ENCODE measurements around the gene SMCO2. TPM values are rescaled to one million over a fixed set of nuclear protein-coding genes. Genes with fewer than 3 reads are reported as not detected.

SMCO2 gene
- total and polyA plus RNA-seq, 2 of the 13 experiments (the other 11 are each of a cell fraction or from before 2014, with no cell fraction given), result 0.15 TPM; not detected in 1

DNA sequence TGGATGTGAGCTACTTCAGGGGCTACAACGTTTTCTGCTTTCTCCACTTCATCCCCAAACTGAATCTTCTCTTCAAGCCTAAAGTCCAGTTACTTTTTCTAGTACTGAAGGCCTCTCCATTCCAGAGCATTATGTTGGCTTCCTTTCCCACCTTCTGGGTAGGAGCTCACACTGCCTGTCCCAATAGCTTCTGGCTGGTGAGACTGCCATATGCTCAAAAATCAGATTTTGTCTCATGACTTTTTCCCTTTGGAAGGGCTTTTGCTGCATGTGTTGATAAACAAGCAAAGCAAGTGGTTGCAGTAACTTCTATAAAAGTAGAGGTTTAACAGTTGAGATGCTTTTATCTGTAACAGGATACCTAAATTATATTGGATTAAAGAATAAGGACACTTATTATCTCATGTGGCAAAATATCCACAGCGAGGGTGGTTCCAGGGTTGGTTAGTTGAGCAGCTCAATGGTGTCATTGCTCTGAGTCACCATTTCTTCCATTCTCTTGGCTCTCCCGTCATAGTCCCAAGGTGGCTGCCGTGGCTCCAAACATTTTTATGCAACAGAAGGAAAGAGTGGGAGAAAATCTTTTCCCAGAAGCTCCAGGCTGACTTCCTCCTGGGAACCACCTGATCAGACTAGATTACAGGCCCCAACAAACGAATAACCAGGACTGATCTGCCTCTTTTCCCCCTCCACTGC lies 62.3 kb downstream of the SMCO2 start:
- Histone ChIP-seq H3K27ac (ENCODE audit: extremely low read length, insufficient read depth, low read length) (no peak overlapping the region), H3K9me3 (ENCODE audit: low read length) (no peaks in the 10 kb centered on the region), H3K4me1 (ENCODE audit: insufficient read depth, low read length) (peaks cover 7% of the 10 kb centered on the region; the same call in 1 of the 2 replicates), H4K20me1 (ENCODE audit: insufficient read depth, low read length) (no peaks in the 10 kb centered on the region), H3K4me2 (ENCODE audit: low read depth, low read length) (no peak overlapping the region), H3K79me2 (ENCODE audit: insufficient read depth, low read length) (no peaks in the 10 kb centered on the region), H3K27me3 (ENCODE audit: control insufficient read depth in 1 of 2, insufficient read depth in 2 of 2, low read length in 2 of 2) (no peaks in the 10 kb centered on the region; a peak in 1 of 5 replicates), H3K9ac (ENCODE audit: insufficient read depth, low read depth, low read length) (no peak overlapping the region), H3K4me3 (replicated peaks in 1 of 3; ENCODE audit: insufficient read depth in 1 of 3, low read depth in 2 of 3, low read length in 3 of 3) (no peak overlapping the region), H3K36me3 (replicated peaks in 1 of 2; ENCODE audit: control insufficient read depth in 1 of 2, insufficient read depth in 2 of 2, low read length in 2 of 2) (no peaks in the 10 kb centered on the region), H2AFZ (ENCODE audit: low read length) (no peak overlapping the region)
- in situ Hi-C loops (cut with HindIII; ENCODE audit: extremely low pct_ligation_motif_present, low pct_unique_long_range_greater_than_20kb) (no loop called here), intact Hi-C loops (cut with micrococcal nuclease; ENCODE audit: unreplicated experiment) (no loop called here)
- ChIA-PET CTCF (ENCODE audit: low intra/inter-chr PET ratio, low total read pairs) (no interaction called here), POLR2A (no interaction called here)
- ATAC-seq (no peak), FAIRE-seq (no peak), DNase-seq (ENCODE audit: low spot score) (no peak)
- 22% methylated on average over 5 of the region's 5 CpGs for WGBS (ENCODE audit: low lambda C conversion rate)
- no peak for TF ChIP-seq CHCHD3 (CRISPR knock-in tag; IDR thresholded peaks at IDR 0.05)
- no peak for TF ChIP-seq ZNF549 (CRISPR knock-in tag; IDR thresholded peaks at IDR 0.05)
- TF ChIP-seq GZF1 (CRISPR knock-in tag; IDR thresholded peaks at IDR 0.05), result no peak
- no peak for TF ChIP-seq ZNF841 (CRISPR knock-in tag; IDR thresholded peaks at IDR 0.05; ENCODE audit: borderline replicate concordance)
- no peak for TF ChIP-seq ZNF367 (CRISPR knock-in tag; IDR thresholded peaks at IDR 0.05; ENCODE audit: borderline replicate concordance)
- TF ChIP-seq ZNF614 (CRISPR knock-in tag; IDR thresholded peaks at IDR 0.05; ENCODE audit: borderline replicate concordance), result no peak
- no peak for TF ChIP-seq ISX (CRISPR knock-in tag; conservative IDR thresholded peaks at IDR 0.05)
- TF ChIP-seq JUND (CRISPR knock-in tag; IDR thresholded peaks at IDR 0.05), result no peak
- TF ChIP-seq BCL6 (CRISPR knock-in tag; IDR thresholded peaks at IDR 0.05), result no peak
- TF ChIP-seq TEAD2 (CRISPR knock-in tag; IDR thresholded peaks at IDR 0.05), result no peak
- no peak for TF ChIP-seq ZSCAN9 (CRISPR knock-in tag; IDR thresholded peaks at IDR 0.05; ENCODE audit: borderline replicate concordance)
- no peak for TF ChIP-seq NFE2L2 (IDR thresholded peaks at IDR 0.05; ENCODE audit: low read length)
- TF ChIP-seq, protein P1, sequence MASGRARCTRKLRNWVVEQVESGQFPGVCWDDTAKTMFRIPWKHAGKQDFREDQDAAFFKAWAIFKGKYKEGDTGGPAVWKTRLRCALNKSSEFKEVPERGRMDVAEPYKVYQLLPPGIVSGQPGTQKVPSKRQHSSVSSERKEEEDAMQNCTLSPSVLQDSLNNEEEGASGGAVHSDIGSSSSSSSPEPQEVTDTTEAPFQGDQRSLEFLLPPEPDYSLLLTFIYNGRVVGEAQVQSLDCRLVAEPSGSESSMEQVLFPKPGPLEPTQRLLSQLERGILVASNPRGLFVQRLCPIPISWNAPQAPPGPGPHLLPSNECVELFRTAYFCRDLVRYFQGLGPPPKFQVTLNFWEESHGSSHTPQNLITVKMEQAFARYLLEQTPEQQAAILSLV (CRISPR knock-in tag; IDR thresholded peaks at IDR 0.05; ENCODE audit: borderline replicate concordance), result no peak
- no peak for TF ChIP-seq LCORL (IDR thresholded peaks at IDR 0.05)
- TF ChIP-seq LCORL (CRISPR knock-in tag; IDR thresholded peaks at IDR 0.05), result no peak
- TF ChIP-seq GATAD1 (CRISPR knock-in tag; IDR thresholded peaks at IDR 0.05), result no peak
- no peak for TF ChIP-seq PCBP2 (optimal IDR thresholded peaks at IDR 0.05; ENCODE audit: low read depth, low read length, poor library complexity, severe bottlenecking)
- no peak for TF ChIP-seq JUN (CRISPR knock-in tag; IDR thresholded peaks at IDR 0.05)
- no peak for TF ChIP-seq MIER3 (CRISPR knock-in tag; IDR thresholded peaks at IDR 0.05; ENCODE audit: borderline replicate concordance)
- TF ChIP-seq NR2F6 (IDR thresholded peaks at IDR 0.05), result no peak
- no peak for TF ChIP-seq NR2F6 (CRISPR knock-in tag; IDR thresholded peaks at IDR 0.05)
- TF ChIP-seq ASH2L (IDR thresholded peaks at IDR 0.05; ENCODE audit: insufficient read length, low read depth, low read length), result no peak
- no TSS peak for BruUV-seq (replicated peaks)

Measured in HepG2 (cell line).